ENCODE results near the gene OPTC. TPM values are rescaled to one million over a fixed set of nuclear protein-coding genes. Genes with fewer than 3 reads are reported as not detected.

OPTC gene
- total RNA-seq, 4 donors from 2014 or later, result not detected

DNA sequence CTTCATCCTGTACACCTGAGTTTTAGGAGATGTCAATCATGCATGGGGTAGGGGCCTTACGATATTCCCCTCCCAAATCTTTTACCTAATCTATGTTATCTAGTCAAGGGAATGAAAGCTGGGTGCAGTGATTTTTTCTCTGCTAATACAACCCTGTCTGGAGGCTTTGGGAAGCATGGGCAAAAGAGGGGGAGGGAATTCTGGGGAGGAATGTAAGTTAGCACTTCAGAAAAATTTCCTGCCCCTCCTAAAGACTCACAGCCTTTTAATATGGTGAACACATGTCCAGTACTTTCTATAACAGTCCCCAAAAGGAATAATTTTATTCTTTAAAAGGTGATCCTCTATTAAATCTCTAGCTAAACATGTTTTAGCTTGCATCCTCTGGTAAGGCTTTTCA is 44.0 kb upstream of the OPTC start:
- DNase-seq (no peak), ATAC-seq (no peak)
- Histone ChIP-seq H3K9me3 (no peaks in the 10 kb centered on the region), H3K4me3 (no peak overlapping the region), H3K4me1 (no peaks in the 10 kb centered on the region), H3K27ac (no peak overlapping the region), H3K36me3 (no peaks in the 10 kb centered on the region), H3K27me3 (peaks cover 0 to 10% (median 8%) of the 10 kb centered on the region in 3 donors)
- TF ChIP-seq POLR2A (IDR thresholded peaks at IDR 0.05), result no peak
- TF ChIP-seq, protein P1, sequence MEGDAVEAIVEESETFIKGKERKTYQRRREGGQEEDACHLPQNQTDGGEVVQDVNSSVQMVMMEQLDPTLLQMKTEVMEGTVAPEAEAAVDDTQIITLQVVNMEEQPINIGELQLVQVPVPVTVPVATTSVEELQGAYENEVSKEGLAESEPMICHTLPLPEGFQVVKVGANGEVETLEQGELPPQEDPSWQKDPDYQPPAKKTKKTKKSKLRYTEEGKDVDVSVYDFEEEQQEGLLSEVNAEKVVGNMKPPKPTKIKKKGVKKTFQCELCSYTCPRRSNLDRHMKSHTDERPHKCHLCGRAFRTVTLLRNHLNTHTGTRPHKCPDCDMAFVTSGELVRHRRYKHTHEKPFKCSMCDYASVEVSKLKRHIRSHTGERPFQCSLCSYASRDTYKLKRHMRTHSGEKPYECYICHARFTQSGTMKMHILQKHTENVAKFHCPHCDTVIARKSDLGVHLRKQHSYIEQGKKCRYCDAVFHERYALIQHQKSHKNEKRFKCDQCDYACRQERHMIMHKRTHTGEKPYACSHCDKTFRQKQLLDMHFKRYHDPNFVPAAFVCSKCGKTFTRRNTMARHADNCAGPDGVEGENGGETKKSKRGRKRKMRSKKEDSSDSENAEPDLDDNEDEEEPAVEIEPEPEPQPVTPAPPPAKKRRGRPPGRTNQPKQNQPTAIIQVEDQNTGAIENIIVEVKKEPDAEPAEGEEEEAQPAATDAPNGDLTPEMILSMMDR (IDR thresholded peaks at IDR 0.05 in 4 of 5, conservative IDR thresholded peaks at IDR 0.05 in 1 of 5), result no peak
- intact Hi-C loops (cut with DNase I; ENCODE audit: low total_unique reads), result no loop called here
- in situ Hi-C loops (cut with MboI; ENCODE audit: low sequenced_read_pairs in 4 of 4), result no loop called here

DNA sequence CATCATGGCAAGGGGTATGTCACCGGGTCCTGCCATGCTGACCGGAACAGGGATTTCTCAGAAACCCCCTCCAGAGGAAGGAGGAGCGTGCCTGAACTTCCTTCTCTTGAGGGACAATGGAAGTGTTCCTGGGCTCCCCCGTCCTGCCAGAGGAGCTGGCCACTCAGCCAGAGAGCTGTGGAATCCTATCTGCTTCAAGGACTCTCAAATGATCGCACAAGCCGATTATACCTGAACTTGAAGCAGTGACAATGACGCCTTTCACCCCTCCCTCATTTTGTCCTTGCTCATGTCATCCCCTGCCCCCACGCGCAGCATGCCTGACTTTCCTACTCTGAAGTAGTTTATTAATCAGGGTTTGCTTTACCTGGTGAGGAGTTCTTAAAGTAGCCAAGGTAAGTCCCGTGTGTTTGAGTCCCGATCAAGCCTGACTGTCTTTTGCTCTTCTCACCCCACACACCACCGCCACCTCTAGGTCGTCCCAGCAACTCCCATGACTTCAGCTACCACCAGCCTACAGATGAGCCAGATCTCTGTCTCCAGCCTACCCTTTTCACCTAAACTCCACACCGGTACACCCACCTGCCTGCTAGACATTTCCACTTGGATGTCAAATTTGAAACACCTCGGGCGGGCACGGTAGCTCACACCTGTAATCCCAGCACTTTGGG is 43.3 kb upstream of the OPTC start:
- no peaks in the 10 kb centered on the region for H3K4me1 ChIP-seq
- intact Hi-C loops (cut with DNase I; ENCODE audit: low total_unique reads) (no loop called here), in situ Hi-C loops (cut with MboI; ENCODE audit: low sequenced_read_pairs in 4 of 4) (no loop called here)
- no peak overlapping the region for H3K4me3 ChIP-seq
- H3K36me3 ChIP-seq, result no peaks in the 10 kb centered on the region
- TF ChIP-seq, protein P1 (IDR thresholded peaks at IDR 0.05 in 4 of 5, conservative IDR thresholded peaks at IDR 0.05 in 1 of 5), result no peak
- H3K9me3 ChIP-seq, result no peaks in the 10 kb centered on the region
- H3K27ac ChIP-seq, result no peak overlapping the region
- peaks cover 5 to 13% (median 12%) of the 10 kb centered on the region in 3 donors for H3K27me3 ChIP-seq
- DNase-seq (no peak), ATAC-seq (no peak)

DNA sequence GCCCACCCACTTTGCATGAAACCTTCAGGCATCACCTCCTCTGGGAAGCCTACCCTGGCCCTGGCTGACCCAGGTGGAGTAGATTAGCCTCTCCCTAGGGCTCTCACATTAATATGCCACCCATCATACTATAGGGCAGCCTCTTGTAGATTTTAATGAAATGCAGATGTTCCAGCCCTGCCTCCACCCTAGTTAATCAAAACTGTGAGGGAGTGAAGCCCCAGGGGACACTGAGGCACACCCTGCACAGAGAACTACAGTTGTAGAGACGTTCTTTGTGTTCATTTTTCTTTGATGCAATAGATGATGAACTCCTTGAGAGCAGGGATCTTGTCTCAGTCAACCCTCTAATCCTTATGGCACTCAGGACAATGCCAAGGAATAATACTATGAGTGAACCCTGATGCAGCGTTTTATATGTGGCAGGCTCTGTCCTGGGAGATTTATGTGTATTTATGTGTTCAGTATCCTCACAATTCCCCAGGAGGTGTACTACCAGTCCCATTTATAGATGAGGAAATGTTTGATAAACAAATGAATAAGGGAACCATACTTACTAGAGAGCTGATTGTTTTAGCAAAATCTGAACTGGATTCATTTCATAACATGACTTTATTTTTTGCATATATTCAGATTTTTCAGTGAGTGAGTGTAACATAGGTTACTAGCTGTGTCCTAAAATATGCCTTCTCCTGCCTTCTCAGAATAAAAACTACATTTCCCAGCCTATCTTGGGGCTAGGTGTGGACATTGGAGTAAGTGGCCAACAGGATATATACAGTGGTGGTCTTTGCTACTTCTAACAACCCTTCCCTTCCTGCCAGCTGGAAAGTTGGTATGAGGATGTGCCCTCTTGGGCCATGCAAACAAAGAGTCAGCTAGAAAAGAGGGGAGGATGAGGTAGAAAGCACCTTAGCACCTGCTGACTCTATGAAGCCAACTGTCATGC is 41.8 kb upstream of the OPTC start:
- ATAC-seq (peak in 1 of 2 donors; percentile 25), DNase-seq (no peak)
- intact Hi-C loops (cut with DNase I; ENCODE audit: low total_unique reads), result no loop called here

DNA sequence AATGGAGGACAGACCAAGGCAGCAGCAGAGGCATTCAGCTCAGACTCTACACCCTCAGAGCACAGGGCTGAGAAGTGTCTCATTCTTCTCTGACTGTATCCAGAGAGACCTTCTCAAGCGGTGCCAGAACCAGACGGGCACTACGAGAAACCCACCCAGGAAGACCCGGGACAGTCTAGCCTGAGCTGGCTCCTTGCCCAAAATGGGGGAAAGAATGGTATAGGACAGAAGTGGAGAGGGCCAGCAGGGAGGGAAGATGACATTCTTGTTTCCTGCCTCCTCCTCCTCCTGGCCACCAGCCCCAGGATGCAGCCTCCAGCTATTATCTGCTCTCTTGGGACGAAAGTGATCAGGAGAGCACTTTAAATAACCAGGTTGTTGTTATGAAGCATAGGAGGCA is 40.9 kb upstream of the OPTC start:
- no peaks in the 10 kb centered on the region for H3K4me1 ChIP-seq
- no peak overlapping the region for H3K27ac ChIP-seq
- intact Hi-C loops (cut with DNase I; ENCODE audit: low total_unique reads) (no loop called here), in situ Hi-C loops (cut with MboI; ENCODE audit: low sequenced_read_pairs in 4 of 4) (no loop called here)
- no peak for DNase-seq
- TF ChIP-seq, protein P1 (IDR thresholded peaks at IDR 0.05 in 4 of 5, conservative IDR thresholded peaks at IDR 0.05 in 1 of 5), result no peak
- TF ChIP-seq POLR2A (IDR thresholded peaks at IDR 0.05), result no peak
- no peaks in the 10 kb centered on the region for H3K36me3 ChIP-seq
- H3K4me3 ChIP-seq, result no peak overlapping the region
- no peaks in the 10 kb centered on the region for H3K9me3 ChIP-seq
- no peak for ATAC-seq
- H3K27me3 ChIP-seq, result peaks cover 5 to 13% (median 12%) of the 10 kb centered on the region in 3 donors

More for the DNA sequence above, 41.8 kb upstream of the OPTC start:
- TF ChIP-seq, protein P1 (IDR thresholded peaks at IDR 0.05 in 4 of 5, conservative IDR thresholded peaks at IDR 0.05 in 1 of 5), result no peak
- no peak for TF ChIP-seq POLR2A (IDR thresholded peaks at IDR 0.05)
- Histone ChIP-seq H3K36me3 (no peaks in the 10 kb centered on the region), H3K9me3 (no peaks in the 10 kb centered on the region), H3K27ac (no peak overlapping the region), H3K4me1 (no peaks in the 10 kb centered on the region), H3K4me3 (no peak overlapping the region), H3K27me3 (peaks cover 5 to 13% (median 12%) of the 10 kb centered on the region in 3 donors)
- in situ Hi-C loops (cut with MboI; ENCODE audit: low sequenced_read_pairs in 4 of 4), result no loop called here

Data from gastrocnemius medialis (tissue), 4 donors.